PC-3 (cell line): ENCODE measurements around the gene ZNF592.

Experiments
- CTCF ChIP-seq: fragments of 300-600 bp; sonication (generic); conservative IDR thresholded peaks from 2 replicates; pipeline ENCODE4 v1.5.1; 2017; ENCODE audit warnings: antibody characterized with exemption, low read depth, mild to moderate bottlenecking, low read length
- EZH2 ChIP-seq: fragments of 300-600 bp; sonication (generic); IDR thresholded peaks from one replicate; pipeline ENCODE4 v1.6.1; 2017; ENCODE audit warnings: antibody characterized with exemption, mild to moderate bottlenecking, low read length; ENCODE audit not compliant: unreplicated experiment
- EZH2phosphoT487 ChIP-seq: fragments of 300-600 bp; sonication (generic); IDR thresholded peaks from 2 replicates; pipeline ENCODE4 v1.6.1; 2018; ENCODE audit warnings: mild to moderate bottlenecking, antibody characterized with exemption, low read length, borderline replicate concordance

GRCh38 chr15:84759018-84759417 lies 10.6 kb downstream of the ZNF592 start:
- TF ChIP-seq EZH2, result no peak
- no peak for TF ChIP-seq CTCF
- no peak for TF ChIP-seq EZH2phosphoT487
